Activated CD4-positive, alpha-beta T cell treated with anti-CD3 and anti-CD28 coated beads, Interleukin-2, amount 10 ng/mL, durations not matched to agents 24 days and 14 days (primary cell): ENCODE measurements around the gene SLC2A10. TPM values are rescaled to one million over a fixed set of nuclear protein-coding genes. Genes with fewer than 3 reads are reported as not detected.

Experiments used
- DNase-seq: peaks from one replicate; pipeline ENCODE4 v3.0.0; 2022
- H3K27ac Mint-ChIP-seq: one replicate; pipeline ENCODE4 v1.8.0; 2022; ENCODE audit warnings: mild to moderate bottlenecking, mixed read lengths
- H3K27me3 Mint-ChIP-seq: one replicate; pipeline ENCODE4 v1.8.0; 2022; ENCODE audit warnings: mixed read lengths
- H3K36me3 Mint-ChIP-seq: one replicate; pipeline ENCODE4 v1.8.0; 2022; ENCODE audit warnings: low read depth, mild to moderate bottlenecking, mixed read lengths
- H3K4me1 Mint-ChIP-seq: one replicate; pipeline ENCODE4 v1.8.0; 2021; ENCODE audit warnings: mixed read lengths
- H3K4me3 Mint-ChIP-seq: one replicate; pipeline ENCODE4 v1.8.0; 2022; ENCODE audit warnings: mild to moderate bottlenecking, moderate library complexity, mixed read lengths
- H3K9me3 Mint-ChIP-seq: one replicate; pipeline ENCODE4 v1.8.0; 2021; ENCODE audit warnings: mixed read lengths
- intact Hi-C: fragments of 100-400 bp; cut with micrococcal nuclease; formaldehyde crosslinking; loops from one replicate; pipeline ENCODE4 v1.15.1; 2023
- total RNA-seq: library from RNA; stranded (reverse); gene quantifications from 2 replicates; pipeline ENCODE4 v1.2.3, GENCODE V29; 2022

Gene SLC2A10
- not detected in 2 replicates for total RNA-seq

DNA sequence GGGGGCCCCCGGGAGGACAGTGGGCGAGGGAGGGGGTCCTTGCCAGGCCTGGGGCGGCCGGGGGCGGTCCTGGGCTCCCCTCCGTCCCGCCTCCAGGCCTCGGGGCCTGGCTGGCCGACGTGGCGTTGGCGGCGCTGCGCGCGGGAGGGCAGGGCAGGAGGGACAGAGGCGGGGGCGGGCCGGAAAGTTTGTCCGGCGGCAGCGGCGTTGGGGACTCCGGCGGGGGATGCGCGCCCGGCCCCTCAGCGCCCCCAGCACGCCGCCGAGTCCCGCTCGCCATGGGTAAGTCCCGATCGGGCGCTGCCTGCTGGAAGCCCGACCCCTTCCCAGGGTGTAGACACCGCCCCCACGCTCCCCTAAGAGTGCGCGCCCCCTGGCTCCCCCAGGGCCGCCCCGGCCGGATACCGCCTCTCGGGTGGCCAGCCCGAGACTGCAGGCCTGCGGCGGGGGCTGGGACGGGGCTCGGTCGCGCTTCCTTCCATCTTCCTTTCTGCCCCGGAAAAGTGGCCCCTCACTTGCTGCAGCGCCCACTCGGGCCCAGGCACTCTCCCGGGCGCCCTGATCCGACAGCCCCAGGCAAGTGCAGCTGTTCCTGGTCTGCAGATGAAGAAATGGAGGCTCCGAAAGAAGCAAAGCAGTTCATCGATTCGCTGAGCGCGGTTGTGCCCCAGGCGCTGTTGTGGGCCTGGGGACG is at the start of gene SLC2A10:
SLC2A10 (plus strand) TSS at position 191 of the 694 bp plus-strand sequence; CDS start at position 279, 88 bp downstream.
- Mint-ChIP-seq H3K4me1 (peaks cover 7% of the 10 kb centered on the region), H3K4me3 (peak within 1 kb of the TSS; percentile 57), H3K9me3 (peaks cover 3% of the 10 kb centered on the region), H3K36me3 (peaks cover 6% of the 10 kb centered on the region), H3K27me3 (peaks cover 58% of the 10 kb centered on the region), H3K27ac (no peak within 1 kb of the TSS)
- intact Hi-C loops = no loop called here
- no peak for DNase-seq

DNA sequence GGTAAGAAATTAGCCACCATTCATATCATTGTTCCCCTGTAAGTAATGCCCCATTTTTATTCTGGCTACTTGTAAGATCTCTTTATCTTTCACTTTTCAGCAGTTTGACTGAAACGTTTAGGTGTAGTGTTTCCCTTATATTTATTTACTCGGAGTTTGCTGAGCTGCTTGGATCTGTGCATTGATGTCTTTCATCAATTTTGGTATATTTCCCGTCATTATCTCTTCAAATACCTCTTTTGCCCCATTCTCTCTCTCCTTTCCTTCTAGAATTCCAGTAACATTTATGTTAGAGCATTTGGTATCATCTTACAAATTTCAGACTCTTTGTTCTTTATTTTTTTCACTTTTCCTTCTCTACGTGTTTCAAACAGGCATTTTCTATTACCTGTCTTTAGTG is 49.0 kb upstream of the SLC2A10 start:
- H3K4me1 Mint-ChIP-seq = no peaks in the 10 kb centered on the region
- no peaks in the 10 kb centered on the region for H3K9me3 Mint-ChIP-seq
- H3K27ac Mint-ChIP-seq = no peak overlapping the region
- no peak for DNase-seq
- H3K36me3 Mint-ChIP-seq = no peaks in the 10 kb centered on the region
- intact Hi-C loops = no loop called here
- H3K4me3 Mint-ChIP-seq = no peak overlapping the region
- H3K27me3 Mint-ChIP-seq = peaks cover 16% of the 10 kb centered on the region

DNA sequence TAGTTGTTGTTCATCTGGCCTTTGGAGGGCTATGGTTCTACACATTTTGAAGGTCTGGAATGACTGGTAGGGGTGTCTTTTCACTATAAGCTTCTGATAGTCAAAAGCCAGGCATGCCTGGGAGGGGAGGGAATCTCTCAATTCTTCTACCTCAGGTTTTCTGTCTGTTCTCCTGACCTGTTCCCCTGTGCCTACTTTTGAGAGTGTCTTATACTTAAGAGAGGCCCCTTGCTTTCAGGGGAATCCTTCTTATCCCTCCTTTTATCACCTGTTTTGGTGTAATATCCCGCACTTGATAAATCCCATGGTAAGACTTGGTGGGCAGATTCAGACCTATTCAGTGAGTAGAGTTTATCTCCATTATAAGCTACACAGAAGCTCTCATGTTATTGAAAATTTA is 47.8 kb upstream of the SLC2A10 start:
- no peaks in the 10 kb centered on the region for H3K9me3 Mint-ChIP-seq
- no peak overlapping the region for H3K27ac Mint-ChIP-seq
- intact Hi-C loops = no loop called here
- no peaks in the 10 kb centered on the region for H3K4me1 Mint-ChIP-seq
- no peak for DNase-seq
- peaks cover 16% of the 10 kb centered on the region for H3K27me3 Mint-ChIP-seq
- H3K36me3 Mint-ChIP-seq = no peaks in the 10 kb centered on the region
- H3K4me3 Mint-ChIP-seq = no peak overlapping the region

DNA sequence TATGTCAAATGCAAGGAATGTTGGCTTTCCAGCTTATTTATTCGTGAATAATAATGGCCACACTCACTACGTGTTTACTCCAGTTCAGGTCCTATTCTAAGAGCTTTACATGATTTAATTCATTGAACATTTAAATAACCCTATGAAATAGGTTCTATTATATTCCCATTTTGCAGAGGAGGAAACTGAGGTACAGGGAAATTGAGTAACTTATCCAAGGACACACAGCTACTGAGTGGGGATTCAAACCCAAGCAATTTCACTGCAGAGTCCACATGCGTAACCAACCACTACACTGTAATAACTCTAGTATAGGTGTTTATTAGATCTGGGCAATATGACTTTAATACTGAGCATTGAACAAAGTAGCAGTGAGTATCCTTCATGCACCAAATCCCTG is 45.9 kb upstream of the SLC2A10 start:
- H3K27me3 Mint-ChIP-seq = peaks cover 16% of the 10 kb centered on the region
- no peak overlapping the region for H3K4me3 Mint-ChIP-seq
- H3K9me3 Mint-ChIP-seq = no peaks in the 10 kb centered on the region
- no peaks in the 10 kb centered on the region for H3K36me3 Mint-ChIP-seq
- intact Hi-C loops = no loop called here
- no peaks in the 10 kb centered on the region for H3K4me1 Mint-ChIP-seq
- no peak for DNase-seq
- H3K27ac Mint-ChIP-seq = no peak overlapping the region

DNA sequence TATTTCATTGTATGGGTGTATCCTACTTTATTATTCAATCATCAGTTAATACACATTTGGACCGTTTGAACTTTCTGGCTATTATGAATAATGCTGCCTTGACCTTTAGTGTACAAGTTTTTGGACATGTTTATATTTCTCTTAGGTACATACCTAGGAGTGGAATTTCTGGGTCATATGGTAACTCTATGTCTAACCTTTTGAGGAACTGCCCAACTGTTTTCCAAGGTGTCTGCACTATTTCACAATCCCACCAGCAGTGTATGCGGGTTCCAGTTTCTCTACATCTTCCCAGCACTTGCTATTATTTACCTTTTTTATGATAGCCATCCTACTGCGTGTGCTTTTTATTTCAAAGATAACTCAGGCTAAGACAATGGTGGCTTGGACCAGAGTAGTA is 43.8 kb upstream of the SLC2A10 start:
- H3K36me3 Mint-ChIP-seq = no peaks in the 10 kb centered on the region
- intact Hi-C loops = no loop called here
- no peak overlapping the region for H3K27ac Mint-ChIP-seq
- DNase-seq = no peak
- H3K4me1 Mint-ChIP-seq = no peaks in the 10 kb centered on the region
- H3K9me3 Mint-ChIP-seq = peaks cover 7% of the 10 kb centered on the region
- H3K4me3 Mint-ChIP-seq = no peak overlapping the region
- peaks cover 11% of the 10 kb centered on the region for H3K27me3 Mint-ChIP-seq

DNA sequence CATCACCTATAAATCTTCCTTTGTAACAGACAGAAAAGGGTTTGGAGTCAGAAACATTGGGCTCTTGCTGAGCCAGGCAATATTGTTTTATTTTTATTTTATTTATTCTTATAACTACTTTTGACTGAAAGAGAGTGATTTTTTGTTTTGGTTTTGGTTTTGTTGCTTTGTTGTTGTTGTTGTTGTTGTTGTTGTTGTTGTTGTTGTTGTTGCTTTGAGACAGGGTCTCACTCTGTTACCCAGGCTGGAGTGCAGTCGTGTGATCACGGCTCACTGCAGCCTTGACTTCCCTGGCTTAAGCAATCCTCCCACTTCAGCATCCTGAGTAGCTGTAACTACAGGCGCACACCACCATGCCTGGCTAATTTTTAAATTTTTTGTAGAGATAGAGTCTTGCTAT is 43.1 kb upstream of the SLC2A10 start:
- no peaks in the 10 kb centered on the region for H3K4me1 Mint-ChIP-seq
- no peak overlapping the region for H3K27ac Mint-ChIP-seq
- H3K4me3 Mint-ChIP-seq = no peak overlapping the region
- H3K27me3 Mint-ChIP-seq = peaks cover 7% of the 10 kb centered on the region
- no peak for DNase-seq
- intact Hi-C loops = no loop called here
- no peaks in the 10 kb centered on the region for H3K36me3 Mint-ChIP-seq
- peaks cover 10% of the 10 kb centered on the region for H3K9me3 Mint-ChIP-seq

DNA sequence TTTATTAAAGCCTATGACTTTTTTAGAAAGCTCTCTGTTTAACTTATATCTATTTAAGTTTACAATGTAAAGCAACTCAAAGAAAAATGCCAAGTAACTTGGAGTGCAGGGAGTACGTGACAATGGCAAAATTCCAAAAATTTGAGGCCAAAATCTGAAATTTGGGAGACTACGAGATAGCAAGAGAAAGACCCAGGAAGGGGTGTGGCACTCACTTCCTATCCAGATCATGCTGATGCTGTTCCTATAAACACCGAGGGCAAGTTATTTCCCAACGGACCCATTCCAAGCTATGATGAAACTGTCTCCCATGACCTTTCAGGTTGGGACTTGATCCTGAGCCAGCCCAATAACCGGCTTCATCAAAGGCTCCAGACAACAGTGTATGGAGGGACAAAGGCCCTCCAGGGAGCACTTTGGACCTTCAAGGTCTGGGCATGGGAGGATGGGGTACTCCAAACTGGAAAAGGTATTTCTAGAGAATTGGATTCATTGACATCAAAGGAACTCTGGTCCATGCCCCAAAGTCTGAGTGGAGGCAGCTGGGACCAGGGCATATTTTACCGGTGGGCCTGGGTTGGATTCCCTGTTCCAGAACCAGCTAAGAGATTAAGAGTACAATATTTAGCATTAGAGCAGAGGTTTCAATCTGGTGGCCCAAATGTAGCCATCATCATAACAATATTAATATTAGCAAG is 42.5 kb upstream of the SLC2A10 start:
- no peak for DNase-seq
- H3K9me3 Mint-ChIP-seq = peaks cover 13% of the 10 kb centered on the region
- no peaks in the 10 kb centered on the region for H3K36me3 Mint-ChIP-seq
- no peak overlapping the region for H3K4me3 Mint-ChIP-seq
- no peaks in the 10 kb centered on the region for H3K4me1 Mint-ChIP-seq
- H3K27me3 Mint-ChIP-seq = peaks cover 6% of the 10 kb centered on the region
- no peak overlapping the region for H3K27ac Mint-ChIP-seq
- intact Hi-C loops = no loop called here

DNA sequence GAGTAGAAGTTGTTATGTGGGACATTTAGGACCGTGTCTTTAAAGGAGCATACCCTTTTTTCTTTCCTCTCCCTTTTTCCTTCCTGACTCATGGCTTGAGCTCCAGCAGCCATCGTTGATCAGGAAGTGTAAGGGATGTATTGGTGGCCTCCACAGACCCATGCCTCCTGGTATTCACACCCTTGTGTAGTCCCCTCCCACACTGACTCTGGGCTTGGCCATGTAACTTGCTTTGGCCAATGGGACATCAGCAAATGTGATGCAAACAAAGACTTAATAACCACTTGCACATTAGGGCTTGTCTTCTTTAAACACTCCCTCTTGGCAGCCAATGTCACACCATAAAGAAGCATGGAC is 39.2 kb upstream of the SLC2A10 start:
- no peaks in the 10 kb centered on the region for H3K36me3 Mint-ChIP-seq

DNA sequence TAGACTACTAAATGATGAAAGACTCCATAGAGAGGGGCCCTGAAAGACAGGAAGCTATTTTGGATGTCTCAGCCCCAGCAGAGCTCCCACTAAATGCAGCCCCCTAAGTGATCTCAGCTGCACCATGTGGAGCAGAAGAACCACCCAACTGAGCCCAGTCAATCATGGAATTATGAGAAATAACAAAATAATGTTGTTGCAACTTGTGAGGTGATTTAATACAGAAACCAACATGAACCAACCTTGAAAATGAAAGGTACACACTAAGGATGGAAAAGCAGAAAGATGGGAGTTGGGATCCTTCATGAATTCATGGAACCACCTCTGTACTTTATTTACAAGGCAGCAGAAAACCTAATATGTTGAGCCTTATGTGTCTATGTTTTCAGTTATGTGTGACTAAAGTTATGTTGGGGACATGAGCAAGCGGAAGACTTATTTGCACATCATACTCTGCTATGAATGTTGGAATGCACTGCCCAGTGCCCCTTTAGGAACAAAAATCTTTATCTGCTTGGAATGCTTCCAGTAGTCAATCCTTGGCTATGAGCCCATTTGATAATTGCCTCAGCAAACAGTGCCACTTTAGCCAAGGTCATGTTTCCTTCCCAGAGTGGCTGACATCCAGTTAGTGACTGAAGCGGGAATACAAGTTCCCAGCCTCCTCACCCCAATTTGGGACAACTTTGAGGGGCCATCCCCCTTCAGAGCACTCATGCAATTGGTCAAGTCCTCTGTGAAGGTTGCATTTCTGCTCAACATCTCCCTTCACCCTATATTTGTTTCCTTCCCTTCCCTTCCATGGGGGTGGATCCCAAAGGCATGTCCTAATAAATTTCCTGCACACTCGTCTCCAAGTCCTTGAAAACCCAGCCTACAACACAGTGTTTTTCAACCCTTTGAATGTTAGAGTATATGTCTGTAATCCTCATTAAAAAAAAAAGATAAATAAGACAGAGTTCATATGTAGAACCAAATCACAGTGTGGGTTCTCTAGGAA is 38.6 kb upstream of the SLC2A10 start:
- peaks cover 2% of the 10 kb centered on the region for H3K4me1 Mint-ChIP-seq
- intact Hi-C loops = no loop called here
- no peaks in the 10 kb centered on the region for H3K36me3 Mint-ChIP-seq
- H3K9me3 Mint-ChIP-seq = peaks cover 17% of the 10 kb centered on the region
- DNase-seq = no peak
- no peak overlapping the region for H3K4me3 Mint-ChIP-seq
- H3K27me3 Mint-ChIP-seq = peaks cover 3% of the 10 kb centered on the region
- no peak overlapping the region for H3K27ac Mint-ChIP-seq

More for the DNA sequence above, 39.2 kb upstream of the SLC2A10 start:
- Mint-ChIP-seq H3K27me3 (peaks cover 3% of the 10 kb centered on the region), H3K9me3 (peaks cover 17% of the 10 kb centered on the region), H3K4me3 (no peak overlapping the region), H3K27ac (no peak overlapping the region), H3K4me1 (peaks cover 2% of the 10 kb centered on the region)
- intact Hi-C loops = no loop called here
- DNase-seq = no peak

DNA sequence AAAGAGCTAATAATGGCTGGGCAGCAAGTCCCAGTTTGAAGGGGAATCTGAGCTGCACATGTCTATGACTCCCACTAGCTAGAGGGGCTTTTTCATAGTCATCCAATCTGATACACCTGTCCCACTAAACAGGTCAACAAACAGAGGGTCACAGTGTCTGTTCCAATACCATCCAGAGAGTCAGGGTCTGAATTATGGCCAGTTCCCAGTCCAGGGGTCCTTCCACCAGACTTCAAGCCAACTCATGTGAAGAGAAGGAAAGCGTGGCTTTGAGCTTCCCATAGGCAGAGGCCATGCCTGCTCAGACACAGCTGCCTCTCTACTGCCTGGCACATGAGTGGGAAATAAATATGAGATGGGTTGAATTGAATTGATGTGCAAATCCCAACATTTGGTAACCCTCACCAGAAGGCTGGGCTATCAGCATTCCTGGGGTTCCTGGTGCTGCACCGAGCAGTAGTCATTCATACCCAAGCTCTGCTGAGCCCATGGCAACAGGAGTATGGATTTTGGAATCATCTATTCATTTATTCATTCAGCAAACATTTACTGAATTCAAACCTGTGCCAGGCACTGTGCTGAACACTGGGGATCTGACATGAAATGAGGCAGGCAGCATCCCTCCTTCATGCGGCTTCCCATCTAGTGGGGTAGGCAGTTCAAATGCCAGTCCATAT is 37.4 kb upstream of the SLC2A10 start:
- Mint-ChIP-seq H3K4me1 (peaks cover 2% of the 10 kb centered on the region), H3K4me3 (no peak overlapping the region), H3K27ac (no peak overlapping the region), H3K27me3 (peaks cover 3% of the 10 kb centered on the region), H3K9me3 (peaks cover 17% of the 10 kb centered on the region), H3K36me3 (no peaks in the 10 kb centered on the region)
- DNase-seq = no peak
- intact Hi-C loops = no loop called here

DNA sequence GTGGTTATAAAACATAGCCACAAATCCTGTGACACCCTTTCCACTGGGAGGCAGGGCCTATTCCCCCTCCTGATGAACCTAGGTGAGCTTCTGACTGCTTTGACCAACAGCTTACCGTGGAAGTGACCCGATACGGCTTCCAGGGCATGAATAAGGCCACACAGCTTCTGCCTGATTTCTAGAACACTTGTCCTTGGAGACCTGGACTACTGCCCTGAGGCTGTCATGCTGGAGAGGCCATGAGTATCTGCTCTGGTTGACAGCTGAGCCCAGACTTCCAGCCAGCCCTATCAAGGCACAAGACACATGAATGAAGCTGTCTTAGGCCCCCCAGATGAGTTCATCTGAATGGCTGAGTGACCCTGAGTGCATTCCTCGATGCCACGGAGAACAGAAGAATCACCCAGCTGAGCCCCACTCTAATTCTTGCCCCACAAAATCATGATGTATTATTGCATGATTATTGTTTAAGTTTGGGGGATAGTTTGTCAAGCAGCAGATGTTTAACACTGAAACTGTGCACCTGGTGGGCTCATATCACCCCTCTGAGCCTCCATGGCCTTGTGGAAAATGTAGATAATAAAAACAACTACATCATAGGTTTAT is 36.8 kb upstream of the SLC2A10 start:
- no peak for DNase-seq
- H3K4me3 Mint-ChIP-seq = no peak overlapping the region

DNA sequence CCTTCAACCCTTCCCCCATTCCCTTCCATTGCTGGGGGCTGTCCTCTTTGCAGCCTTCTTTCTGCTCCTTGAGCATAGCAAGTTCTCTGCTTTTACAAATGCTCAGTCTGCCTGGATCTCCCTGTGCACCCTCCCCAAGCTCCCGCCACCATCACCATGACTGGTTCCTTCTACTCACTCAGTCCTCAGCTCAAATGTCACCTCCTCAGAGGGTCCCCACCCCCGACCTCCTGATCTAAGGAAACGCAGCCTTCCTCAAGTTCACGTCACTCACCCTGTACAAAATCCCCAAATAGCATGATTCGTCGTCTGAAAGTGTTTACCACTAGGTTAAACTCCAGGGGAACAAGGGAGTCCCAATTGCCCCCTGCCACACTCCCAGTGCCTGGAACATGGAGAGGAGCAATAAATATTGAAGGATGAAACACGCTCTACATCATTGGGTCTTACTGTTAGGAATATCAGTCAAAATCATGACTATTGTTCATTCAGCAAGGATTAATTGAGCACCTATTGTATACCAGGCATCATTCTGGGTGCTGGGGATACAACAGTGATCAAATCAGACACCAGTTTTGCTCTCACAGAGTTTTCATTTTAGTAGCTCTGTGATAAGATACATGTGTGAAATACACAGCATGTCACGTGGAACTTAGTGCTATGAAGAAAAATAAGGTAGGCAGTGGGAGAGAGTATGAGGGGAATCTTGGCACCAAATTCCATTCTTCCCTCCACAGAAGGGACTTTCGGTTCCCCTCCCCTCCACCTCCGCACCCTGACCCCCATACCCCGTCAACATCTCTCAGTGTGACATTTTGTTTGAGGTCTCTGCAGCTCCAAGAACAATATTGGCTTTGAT is 35.8 kb upstream of the SLC2A10 start:
- intact Hi-C loops = no loop called here
- H3K27me3 Mint-ChIP-seq = peaks cover 3% of the 10 kb centered on the region
- H3K36me3 Mint-ChIP-seq = no peaks in the 10 kb centered on the region
- no peak for DNase-seq
- H3K4me1 Mint-ChIP-seq = peaks cover 2% of the 10 kb centered on the region
- no peak overlapping the region for H3K27ac Mint-ChIP-seq
- peaks cover 17% of the 10 kb centered on the region for H3K9me3 Mint-ChIP-seq
- no peak overlapping the region for H3K4me3 Mint-ChIP-seq

More for the DNA sequence above, 36.8 kb upstream of the SLC2A10 start:
- H3K36me3 Mint-ChIP-seq = no peaks in the 10 kb centered on the region
- peaks cover 3% of the 10 kb centered on the region for H3K27me3 Mint-ChIP-seq
- no peak overlapping the region for H3K27ac Mint-ChIP-seq
- peaks cover 17% of the 10 kb centered on the region for H3K9me3 Mint-ChIP-seq
- H3K4me1 Mint-ChIP-seq = peaks cover 2% of the 10 kb centered on the region
- intact Hi-C loops = no loop called here
